ENCODE data around the gene UBE2K.
"Not testable (repeated sequence)": the region's sequence is repeated elsewhere in the genome, so short reads cannot be mapped to it uniquely, and the experiment has no call there.

The UBE2K gene

DNA sequence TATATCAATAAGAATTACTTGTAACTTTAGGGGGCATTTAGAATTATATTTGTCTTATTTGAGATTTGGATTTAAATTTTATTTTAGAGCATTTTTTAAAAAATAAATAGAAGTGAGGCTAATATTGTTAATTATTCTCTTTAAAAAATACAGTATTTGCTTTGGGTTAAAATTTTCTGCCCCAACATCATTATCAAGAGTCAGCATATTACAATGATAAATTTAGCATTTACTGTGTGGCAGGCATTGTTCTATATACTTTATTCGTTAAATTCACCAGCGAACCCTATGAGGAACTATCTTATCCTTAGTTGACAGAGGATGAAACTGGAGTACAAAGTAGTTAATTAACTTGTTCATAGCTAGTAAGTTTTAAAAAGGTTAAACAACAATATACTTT is 34.0 kb downstream of the UBE2K start:
- DNase-seq: no peak

DNA sequence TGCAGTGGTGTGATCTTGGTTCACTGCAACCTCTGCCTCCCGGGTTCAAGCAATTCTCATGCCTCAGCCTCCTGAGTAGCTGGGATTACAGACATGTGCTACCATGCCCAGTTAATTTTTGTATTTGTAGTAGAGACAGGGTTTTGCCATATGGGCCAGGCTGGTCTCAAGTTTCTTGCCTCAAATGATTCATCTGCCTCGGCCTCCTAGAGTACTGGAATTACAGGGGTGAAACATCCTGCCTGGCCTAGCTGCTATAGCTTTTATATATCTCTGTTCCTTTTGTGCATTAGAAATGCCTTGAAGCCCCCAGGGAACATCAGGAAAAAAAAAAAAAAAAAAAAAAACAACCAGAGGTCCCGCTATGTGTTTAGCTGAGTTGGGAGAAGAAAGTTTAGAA is 34.8 kb downstream of the UBE2K start:
- no peak for DNase-seq

DNA sequence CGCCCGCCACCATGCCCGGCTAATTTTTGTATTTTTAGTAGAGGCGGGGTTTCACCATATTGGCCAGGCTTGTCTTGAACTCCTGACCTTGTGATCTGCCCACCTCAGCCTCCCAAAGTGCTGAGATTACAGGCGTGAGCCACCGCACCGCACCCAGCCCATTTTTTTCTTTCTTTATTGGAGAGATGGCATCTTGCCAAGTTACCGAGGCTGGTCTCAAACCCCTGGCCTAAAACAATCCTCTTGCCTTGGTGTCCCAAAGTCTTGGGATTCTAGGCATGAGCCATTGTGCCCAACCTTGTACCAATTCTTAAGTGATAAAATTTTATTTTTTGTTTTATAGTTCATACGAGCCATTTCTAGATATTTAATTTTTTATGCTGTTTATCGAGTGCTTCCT is 41.7 kb downstream of the UBE2K start:
- not testable (repeated sequence) for DNase-seq

DNA sequence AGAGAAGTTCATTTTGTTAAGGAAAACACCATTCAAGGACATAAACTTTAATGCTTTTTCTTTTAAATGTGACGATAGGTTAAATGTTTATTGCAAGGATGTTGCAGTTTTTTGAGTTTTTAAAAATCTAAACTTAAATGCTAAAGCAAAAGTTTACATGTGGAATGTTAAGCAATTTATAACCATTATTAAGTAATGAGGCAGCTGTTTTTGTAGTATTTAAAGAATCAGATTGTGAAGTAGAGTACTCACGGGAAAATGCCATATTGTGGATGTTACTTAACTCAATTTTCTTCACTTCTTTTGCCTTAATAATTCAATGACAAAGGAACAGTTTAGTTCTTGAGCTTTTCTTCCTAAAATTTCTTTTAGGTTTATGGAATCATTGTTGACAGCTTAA is 43.5 kb downstream of the UBE2K start:
- DNase-seq: no peak

DNA sequence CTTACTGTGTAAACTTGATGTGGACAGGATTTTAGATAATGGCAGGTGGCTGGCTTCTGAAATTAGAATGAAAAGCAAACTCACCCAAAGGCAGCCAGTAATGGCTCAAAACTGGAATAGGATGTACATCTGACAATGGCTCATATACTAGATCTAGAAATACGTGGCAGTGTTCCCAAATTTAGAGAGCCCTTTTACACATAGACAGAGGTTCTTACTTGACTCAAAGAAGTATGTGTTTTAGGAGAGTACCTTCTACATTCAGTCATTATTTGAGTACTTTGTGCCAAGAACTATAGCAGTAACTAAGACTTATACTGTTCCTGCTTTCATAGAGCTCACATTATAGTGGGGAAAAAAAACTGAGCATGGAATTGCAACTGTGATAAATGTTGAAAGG is 48.0 kb downstream of the UBE2K start:
- DNase-seq: no peak

DNA sequence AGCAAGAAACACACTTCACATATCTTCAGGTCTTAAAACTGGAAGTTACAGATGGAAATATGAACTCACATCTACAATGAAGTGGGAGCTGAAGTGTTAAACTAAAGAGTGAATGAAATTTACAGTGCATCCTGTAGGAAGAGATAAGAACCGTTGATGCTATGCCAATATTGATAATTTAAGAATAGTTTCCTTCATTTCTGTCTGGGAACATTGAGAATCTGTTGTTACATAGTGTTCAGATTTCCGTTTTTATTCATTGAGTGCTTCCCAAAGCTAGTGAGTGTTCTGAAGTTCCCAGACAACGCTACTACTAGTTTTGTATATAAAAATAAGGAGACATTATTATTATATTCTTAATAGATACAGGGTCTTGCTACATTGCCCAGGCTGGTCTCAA is 52.3 kb downstream of the UBE2K start:
- DNase-seq: no peak

DNA sequence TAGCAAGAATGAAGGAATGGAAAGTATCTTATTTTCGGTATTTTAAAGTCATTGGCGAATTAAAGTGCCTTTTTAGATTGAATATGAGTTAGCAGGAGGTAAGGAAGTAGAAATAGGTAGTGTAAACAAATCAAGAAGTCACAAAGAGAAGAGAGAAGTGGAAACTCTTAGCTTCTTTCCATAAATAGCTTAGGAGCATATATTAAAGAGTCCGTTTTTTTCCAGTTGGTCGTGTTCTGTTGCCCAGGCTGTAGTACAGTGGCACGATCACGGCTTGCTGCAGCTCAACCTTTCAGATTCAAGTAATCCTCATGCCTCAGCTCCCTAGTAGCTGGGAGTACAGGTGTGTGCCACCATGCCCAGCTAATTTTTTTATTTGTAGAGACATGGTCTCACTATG is 56.4 kb downstream of the UBE2K start:
- no peak for DNase-seq

DNA sequence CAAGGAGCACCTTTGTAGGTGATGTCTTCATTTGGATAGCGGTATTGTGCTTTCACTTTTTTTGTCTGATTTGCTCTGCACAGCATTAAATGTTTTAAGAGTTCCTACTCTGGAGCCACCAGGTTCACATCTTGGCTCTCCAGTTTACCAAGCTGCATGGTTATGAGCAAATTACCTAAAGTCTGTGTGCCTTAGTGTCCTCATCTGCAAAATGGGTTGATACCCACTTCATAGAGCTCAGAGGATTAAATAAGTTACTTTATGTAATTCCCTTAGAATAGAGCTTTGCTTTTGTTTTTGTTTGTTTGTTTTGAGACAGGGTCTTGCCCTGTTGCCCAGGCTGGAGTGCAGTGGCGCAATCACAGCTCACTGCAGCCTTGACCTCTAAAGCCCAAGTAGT is 58.2 kb downstream of the UBE2K start:
- no peak for DNase-seq

DNA sequence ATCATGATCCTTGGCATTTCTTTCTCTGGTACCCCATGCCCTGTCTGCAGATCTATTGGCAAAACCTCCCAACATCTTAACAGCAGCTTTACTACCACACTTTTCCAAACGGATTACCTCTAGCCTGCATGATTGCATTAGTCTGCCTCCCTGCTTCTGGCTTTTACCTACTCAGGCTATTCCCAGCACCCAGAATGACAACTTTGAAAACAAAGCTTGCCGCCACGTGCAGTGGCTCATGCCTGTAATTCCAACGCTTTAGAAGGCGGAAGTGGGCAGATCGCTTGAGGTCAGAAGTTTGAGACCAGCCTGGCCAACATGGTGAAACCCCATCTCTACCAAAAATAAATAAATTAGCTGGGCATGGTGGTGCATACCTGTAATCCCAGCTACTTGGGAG is 60.2 kb downstream of the UBE2K start:
- no peak for DNase-seq

DNA sequence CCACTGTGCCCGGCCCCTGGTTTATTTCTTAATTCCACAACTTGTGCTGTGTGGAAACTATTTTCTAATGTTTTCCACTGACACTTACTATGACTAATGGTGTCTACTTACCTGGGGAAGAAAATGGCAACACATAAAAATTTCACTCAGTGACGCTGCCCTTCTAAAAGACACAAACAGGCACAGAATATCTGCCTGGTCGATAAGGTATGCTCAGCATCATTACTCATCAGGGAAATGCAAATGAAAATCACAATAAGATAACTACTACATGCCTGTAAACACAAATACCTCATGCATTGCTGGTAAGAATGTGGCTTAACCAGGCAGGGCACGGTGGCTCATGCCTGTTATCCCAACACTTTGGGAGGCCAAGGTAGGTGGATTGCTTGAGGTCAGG is 61.6 kb downstream of the UBE2K start:
- no peak for DNase-seq

DNA sequence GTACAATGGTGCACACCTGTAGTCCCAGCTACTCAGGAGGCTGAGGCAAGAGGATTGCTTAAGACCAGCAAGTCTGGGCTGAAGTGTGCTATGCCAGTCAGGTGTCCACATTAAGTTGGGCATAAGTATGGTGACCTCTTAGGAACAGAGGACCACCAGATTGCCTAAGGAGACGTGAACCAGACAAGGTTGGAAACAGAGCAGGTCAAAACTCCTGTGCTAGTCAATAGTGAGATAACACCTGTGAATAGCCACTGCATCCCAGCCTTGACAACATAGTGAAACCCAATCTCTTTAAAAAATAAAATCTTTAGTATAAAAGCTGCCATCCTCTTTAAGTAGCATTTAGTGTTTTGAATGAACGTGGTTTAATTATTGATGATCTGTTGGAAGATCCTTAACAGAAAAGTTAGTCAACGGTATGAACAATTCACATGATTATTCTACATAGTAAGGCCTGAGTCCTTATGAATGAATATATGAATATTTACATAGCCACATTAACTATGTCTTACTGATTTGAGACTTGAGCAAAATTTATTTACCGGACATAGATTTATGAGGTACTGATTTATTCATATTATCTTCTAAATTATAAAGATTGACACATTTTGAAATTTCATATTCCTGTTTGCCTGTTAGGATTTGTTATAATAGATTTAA is 63.2 kb downstream of the UBE2K start:
- DNase-seq: no peak

DNA sequence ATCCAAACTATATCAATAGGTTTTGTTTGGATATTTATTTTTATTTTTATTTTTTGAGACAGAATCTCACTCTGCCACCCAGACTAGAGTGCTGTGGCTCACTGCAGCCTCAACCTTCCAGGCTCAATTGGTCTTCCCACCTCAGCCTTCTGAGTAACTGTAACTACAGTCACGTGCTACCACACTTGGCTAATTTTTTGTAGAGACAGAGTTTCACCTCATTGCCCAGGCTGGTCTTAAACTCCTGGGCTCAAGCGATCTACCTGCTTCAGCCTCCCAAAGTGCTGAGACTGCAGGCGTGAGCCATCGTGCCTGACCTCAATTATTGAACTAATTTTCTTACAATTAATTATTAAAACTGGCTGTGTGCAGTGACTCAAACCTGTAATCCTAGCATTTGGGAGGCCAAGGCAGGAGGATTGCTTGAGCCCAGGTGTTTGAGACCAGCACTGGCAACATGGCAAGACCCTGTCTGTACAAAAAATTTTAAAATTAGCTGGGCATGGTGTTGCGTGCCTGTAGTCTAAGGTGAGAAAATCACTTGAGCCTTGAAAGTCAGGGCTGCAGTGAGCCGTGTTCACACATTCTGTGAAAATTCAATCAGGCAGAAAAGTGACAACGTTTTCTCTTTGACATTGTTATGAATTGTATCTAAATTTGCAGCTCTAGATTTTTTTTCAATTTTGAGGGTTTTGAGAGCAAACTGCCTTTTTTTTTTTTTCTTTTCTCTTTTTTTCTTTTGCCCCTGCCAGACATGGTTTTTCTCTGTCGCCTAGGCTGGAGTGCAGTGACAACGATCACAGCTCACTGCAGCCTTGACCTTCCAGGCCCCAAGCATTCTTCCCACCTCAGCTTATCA is 66.0 kb downstream of the UBE2K start:
- no peak for DNase-seq

DNA sequence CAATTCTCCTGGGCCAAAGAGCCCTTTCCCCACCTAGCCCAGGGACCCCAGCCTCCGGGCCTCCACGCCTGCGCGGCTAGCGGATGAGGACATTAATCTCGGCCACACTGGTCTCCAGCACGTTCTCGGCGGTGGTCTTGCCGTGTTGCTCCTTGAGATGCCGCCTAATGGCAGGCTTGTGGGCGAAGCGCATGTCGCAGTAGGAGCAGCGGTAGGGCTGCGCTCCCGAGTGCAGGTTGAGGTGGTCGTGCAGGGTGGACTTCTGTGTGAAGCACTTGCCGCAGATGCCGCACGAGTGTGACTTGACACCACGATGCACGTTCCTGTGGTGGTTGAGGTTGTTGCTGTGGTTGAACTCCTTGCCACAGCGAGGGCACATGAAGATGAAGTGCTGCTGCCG is 72.1 kb downstream of the UBE2K start:
- no peak for DNase-seq

DNA sequence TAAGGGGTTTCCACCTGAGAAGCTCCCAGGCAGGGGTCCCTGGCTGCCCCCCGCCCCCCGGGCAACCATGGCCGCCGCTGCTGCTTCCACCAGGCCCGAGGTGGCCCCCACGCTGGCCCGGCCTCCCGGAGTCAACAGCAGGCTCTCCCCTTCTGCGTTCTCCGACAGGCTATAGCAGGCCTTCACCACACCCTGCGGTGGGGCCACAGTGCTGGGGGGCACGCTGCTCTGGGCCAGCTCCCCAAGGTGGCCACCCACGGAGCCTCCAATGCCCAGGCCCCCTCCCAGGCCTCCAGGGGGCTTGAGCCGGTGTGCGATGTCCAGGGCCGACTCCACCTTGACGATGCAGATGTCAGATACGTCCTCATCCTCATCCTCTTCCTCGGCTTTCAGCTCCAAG is 72.5 kb downstream of the UBE2K start:
- no peak for DNase-seq

DNA sequence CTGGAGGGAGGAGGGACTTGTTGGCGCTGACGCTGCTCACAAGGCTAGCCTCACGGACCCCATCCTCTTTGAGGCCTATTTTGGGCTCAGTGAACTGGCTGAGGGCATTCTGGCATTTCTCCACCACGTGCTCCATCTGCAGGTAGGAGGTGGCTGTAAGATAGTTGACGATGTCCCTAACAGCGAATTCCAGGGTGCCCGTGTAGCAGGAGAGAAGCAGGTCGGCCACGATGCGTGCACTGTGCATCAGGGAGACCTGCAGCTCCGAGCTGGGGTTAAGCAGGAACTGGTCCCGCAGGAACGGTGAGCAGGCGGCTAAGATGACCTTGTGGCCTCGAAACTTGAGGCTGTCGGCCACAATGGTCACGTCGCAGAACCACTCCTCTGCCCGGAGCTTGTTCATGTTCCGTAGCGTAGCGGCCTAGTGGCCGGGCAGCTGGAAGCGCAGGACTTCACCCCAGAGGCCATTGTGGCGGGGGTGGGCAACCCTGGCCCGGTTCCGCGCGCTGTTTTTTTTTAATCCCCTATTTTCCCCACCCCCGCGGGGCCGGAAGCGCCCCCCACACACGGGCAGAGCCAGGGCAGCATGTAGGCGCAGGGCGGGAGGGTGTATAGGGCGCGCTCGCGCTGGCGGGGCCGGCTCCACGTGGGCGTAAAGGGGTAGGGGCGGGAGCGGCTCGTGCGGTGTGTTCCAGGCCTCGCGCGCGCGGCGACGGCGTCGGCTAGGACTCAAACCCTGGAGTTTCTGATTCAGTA is 73.2 kb downstream of the UBE2K start:
- DNase-seq: no peak

DNA sequence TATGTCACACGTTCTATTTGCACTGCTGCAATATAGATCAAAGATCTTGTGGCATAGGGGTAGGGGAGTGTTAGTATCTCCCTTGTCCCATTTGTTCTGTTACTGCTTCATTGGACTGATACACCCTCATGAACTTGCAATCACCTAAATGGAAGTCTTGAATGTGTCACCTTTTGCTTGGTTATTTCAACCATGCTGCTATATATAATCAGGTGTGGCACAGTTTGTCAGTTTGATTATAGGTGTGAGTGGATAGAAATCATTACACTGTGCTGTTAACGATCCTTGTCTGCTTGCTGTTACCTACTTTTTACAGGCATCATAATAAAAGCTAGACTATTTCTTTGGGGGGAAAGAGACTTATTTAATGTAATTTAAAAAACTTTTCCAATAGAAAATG is 84.1 kb downstream of the UBE2K start:
- DNase-seq: not testable (repeated sequence)

DNA sequence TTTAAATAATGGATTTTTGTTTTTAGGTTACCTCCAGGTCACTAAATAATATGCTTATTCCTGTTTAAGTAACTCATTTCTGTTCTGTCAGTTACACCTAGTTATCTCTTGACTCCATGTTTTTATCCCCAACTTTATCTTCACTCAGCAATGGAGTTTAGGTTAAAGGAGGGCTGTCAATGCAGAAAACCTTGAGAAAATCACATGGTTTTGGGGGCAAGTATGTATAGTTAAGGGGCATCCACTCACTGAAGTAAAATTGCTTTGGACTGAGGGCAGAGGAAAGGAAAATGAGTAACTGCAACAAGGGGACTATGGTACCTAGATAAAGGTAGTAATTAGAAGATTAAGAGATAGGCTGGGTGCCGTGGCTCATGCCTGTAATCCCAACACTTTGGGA is 87.1 kb downstream of the UBE2K start:
- no peak for DNase-seq

DNA sequence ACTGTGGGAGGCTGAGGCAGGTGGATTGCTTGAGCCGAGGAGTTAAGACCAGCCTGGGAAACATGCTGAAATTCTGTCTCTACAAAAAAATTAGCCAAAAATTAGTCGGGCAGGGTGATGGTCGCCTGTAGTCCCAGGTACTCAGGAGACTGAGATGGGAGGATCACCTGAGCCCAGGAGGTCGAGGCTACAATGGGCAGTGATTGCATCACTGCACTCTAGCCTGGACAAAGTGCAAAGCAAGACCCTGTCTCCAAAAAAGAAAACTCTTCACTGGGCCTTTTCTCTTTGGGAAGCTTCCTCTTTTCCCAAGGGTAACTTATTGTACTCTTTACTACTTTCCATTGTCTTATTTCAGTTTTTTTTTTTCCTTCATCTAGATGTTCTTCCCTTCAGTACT is 88.9 kb downstream of the UBE2K start:
- no peak for DNase-seq

DNA sequence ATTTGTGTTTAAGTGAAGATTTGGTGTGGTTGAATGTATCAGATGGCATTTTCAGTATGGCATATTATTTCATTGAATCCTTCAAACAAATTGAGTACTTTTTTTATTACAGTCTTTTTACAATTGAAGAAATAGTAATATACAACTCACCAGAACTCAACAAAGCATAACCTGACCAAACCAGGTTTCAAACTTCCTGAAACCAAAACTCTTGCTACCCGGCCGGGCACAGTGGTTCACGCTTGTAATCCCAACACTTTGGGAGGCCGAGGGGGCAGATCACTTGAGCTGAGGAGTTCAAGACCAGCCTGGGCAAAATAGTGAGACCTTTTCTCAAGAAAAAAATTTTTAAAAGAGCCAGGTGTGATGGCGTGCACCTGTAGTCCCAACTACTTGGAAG is 94.2 kb downstream of the UBE2K start:
- DNase-seq: no peak

DNA sequence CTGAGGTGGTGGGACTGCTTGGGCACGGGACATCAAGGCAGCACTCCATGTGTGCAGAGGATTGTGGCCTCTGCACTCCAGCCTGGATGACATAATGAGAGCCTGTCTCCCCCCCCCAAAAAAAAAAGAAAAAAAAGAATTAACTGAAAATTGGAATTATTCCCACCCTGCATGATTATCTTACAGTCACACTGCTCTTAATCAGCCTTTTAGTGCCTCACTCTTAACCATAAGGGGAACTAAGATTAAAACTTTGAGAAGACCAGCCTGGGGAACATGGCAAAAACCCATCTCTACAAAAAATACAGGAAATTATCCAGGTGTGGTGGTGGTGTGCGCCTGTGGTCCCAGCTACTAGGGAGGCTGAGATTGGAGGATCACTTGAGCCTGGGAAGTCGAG is 94.6 kb downstream of the UBE2K start:
- no peak for DNase-seq

DNA sequence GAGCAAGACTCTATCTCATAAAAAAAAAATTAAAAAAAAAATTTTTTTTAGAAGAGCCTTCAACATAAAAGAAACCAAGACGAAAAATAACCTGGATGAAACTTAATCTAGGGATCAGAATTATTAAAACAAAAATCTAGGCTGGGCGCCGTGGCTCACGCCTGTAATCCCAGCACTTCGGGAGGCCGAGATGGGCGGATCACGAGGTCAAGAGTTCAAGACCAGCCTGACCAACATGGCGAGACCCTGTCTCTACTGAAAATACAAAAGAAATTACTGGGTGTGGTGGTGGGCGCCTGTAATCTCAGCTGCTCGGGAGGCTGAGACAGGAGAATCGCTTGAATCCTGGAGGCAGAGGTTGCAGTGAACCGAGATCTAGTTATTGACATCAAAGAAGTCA is 95.0 kb downstream of the UBE2K start:
- not testable (repeated sequence) for DNase-seq

DNA sequence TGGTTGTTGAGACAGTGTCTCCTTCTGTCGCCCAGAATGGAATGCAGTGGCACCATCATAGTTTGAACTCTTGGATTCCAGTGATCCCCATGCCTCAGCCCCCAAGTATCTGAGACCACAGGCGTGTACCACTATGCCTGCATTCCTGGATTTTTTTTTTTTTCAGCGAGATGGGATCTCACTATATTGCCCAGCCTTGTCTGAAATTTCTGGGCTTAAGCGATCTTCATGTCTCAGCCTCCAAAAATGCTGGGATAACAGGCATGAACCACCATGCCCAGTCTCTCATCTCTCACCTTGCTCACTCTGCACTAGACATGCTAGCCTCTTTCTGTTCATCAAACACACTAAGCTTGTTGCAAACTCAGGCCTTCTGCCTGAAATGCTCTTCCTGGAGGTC is 104.1 kb downstream of the UBE2K start:
- DNase-seq: no peak

DNA sequence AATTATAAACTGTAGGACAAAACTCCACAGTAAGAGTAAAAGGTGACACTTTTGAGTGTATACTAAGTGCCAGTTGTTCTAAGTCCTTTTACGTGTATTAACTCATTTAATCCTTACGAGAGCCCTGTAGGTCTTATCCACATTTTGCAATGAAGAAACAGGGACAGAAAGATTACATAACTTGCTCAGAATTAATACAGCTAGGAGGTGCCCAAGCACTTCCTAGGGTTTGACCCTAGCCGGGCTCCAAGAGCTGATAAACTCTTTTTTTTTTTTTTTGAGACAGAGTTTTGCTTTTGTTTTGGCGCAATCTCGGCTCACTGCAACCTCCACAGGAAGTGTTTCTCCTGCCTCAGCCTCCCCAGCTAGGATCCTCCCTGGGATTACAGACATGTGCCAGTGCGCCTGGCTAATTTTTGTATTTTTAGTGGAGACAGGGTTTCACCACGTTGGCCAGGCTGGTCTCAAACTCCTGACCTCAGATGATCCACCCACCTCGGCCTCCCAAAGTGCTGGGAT is 110.4 kb downstream of the UBE2K start:
- no peak for DNase-seq

DNA sequence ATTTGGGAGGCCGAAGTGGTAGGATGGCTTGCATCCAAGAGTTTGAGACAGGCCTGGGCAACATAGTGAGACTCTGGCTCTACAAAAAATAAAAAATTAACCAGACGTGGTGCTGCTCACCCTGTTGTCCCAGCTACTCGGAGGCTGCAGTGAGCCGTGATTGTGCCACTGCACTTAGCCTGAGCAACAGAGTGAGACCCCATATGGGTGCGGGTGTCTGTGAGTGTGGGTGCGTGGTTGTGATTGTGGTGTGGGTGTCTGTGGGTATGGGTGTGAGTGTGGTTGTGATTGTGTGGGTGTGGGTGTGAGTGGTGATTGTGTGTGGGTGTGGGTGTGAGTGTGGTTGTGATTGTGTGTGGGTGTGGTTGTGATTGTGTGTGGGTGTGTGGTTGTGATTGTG is 114.6 kb downstream of the UBE2K start:
- no peak for DNase-seq

All from cortex of kidney (tissue), 1 donor.